ENCODE measurements around the gene CIB4. TPM values are rescaled to one million over a fixed set of nuclear protein-coding genes. Genes with fewer than 3 reads are reported as not detected.

CIB4 gene
- total and polyA plus RNA-seq, 12 donors = not detected

- peaks cover 0 to 80% (median 53%) of the 10 kb centered on the region in 7 donors for H3K27me3 ChIP-seq
- no peak for ATAC-seq
- WGBS, 2 donors = 71 to 80% methylated on average over 11 of the region's 11 CpGs
Observed at GRCh38 chr2:26590980-26591618, 50.1 kb downstream of the CIB4 start.

GRCh38 chr2:26590508-26590907 is 50.7 kb downstream of the CIB4 start:
- DNase-seq = no peak
- H3K27me3 ChIP-seq = peaks cover 0 to 80% (median 57%) of the 10 kb centered on the region in 7 donors
- H3K9me3 ChIP-seq = peaks cover 0 to 8% (median 0%) of the 10 kb centered on the region in 11 donors

More at GRCh38 chr2:26590980-26591618, 50.1 kb downstream of the CIB4 start:
- no peak for TF ChIP-seq CTCF (IDR thresholded peaks at IDR 0.05)
- no peak for DNase-seq
- Histone ChIP-seq H3K27ac (no peak overlapping the region), H3K4me3 (no peak overlapping the region), H3K9me3 (peaks cover 0 to 8% (median 0%) of the 10 kb centered on the region in 11 donors), H3K4me1 (peaks cover 0 to under 1% (median 0%) of the 10 kb centered on the region in 9 donors), H3K36me3 (no peaks in the 10 kb centered on the region)
- intact Hi-C loops (cut with DNase I) = no loop called here

GRCh38 chr2:26588576-26588975 is 52.6 kb downstream of the CIB4 start:
- TF ChIP-seq CTCF (IDR thresholded peaks at IDR 0.05) = no peak
- Histone ChIP-seq H3K4me1 (no peaks in the 10 kb centered on the region), H3K27ac (no peak overlapping the region), H3K9me3 (peaks cover 0 to 8% (median 0%) of the 10 kb centered on the region in 11 donors), H3K4me3 (no peak overlapping the region), H3K27me3 (peaks cover 3 to 80% (median 57%) of the 10 kb centered on the region in 7 donors), H3K36me3 (no peaks in the 10 kb centered on the region)
- WGBS, 2 donors = 72 to 86% methylated on average over 5 to 6 of the region's 6 CpGs
- DNase-seq = no peak
- intact Hi-C loops (cut with DNase I) = no loop called here
- no peak for ATAC-seq

More at GRCh38 chr2:26590508-26590907, 50.7 kb downstream of the CIB4 start:
- intact Hi-C loops (cut with DNase I) = no loop called here
- no peak for TF ChIP-seq CTCF (IDR thresholded peaks at IDR 0.05)
- ATAC-seq = no peak
- 49 to 57% methylated on average over 6 of the region's 6 CpGs for WGBS, 2 donors
- H3K4me3 ChIP-seq = no peak overlapping the region
- no peaks in the 10 kb centered on the region for H3K36me3 ChIP-seq
- H3K4me1 ChIP-seq = no peaks in the 10 kb centered on the region
- no peak overlapping the region for H3K27ac ChIP-seq

GRCh38 chr2:26587994-26588393 is 53.2 kb downstream of the CIB4 start:
- no peak for ATAC-seq

More at GRCh38 chr2:26587994-26588393, 53.2 kb downstream of the CIB4 start:
- H3K4me3 ChIP-seq = no peak overlapping the region
- H3K27ac ChIP-seq = no peak overlapping the region
- peaks cover 0 to 8% (median 0%) of the 10 kb centered on the region in 11 donors for H3K9me3 ChIP-seq
- H3K4me1 ChIP-seq = no peaks in the 10 kb centered on the region
- no peak for DNase-seq
- 54 to 63% methylated on average over 5 of the region's 5 CpGs for WGBS, 2 donors
- H3K36me3 ChIP-seq = no peaks in the 10 kb centered on the region
- peaks cover 3 to 80% (median 61%) of the 10 kb centered on the region in 7 donors for H3K27me3 ChIP-seq
- intact Hi-C loops (cut with DNase I) = no loop called here
- no peak for TF ChIP-seq CTCF (IDR thresholded peaks at IDR 0.05)

Measured in heart right ventricle (tissue), 16 donors.